GM18520 (cell line): ENCODE data around the gene ANKS3.

Source experiments
- ATAC-seq: cut with Tn5 transposase; IDR thresholded peaks from one replicate; pipeline ENCODE4 v1.9.1; 2021; ENCODE audit not compliant: unreplicated experiment

Gene ANKS3

DNA sequence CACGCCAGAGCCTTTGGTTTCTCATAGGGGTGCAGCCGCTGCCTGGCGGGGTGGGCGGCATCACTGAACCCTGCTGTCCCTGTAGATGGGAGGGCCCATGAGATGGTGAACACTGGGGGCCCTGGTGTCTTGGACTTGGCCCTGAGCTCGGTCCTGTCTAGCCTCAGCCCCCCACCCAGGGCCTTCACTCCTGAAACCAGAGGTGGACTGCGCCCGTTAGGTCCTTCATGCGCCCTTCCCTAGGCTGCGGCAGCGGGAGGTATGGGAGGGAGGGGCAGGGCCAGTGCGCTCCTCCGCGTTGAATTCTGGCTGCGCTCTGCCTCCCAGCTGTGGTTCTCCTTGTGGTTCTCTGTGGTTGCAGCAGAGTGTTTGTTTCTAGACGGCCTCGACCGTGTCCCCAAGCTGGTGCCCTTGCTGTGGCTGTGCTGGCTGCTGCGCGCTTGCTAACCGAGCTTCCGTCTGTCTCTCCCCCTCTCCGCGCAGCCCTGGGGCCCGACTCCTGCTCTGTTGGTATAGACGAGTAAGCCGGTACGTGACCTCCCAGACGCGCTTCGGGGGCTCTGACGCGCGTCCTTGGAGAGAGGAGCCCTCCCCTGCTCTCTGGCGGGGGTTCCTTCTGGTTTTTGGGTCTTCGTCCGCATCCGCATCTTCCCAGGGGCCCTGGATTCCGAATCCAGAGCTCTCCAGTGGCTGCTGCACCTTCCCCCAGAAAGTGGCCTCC, 48.1 kb downstream of the ANKS3 start:
- no peak for ATAC-seq

DNA sequence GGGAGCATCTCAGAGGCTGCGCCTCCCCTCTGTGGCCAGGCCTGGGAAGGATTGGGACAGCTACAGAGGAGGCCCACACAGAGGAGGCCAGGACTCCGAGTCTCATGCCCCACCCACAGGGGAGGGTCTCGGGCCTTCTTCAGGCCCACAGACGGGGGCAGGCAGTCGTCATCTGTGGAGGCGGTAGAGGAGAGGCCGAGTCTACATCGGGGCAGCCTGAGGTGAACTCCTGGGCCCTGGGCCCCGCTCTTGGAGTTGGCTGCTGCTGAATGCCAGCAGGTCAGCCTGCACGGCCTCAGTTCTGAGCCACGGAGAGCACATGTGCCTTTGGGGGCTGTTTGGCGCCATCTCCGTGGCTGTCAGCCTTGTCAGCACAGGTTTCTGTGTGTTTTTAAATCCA, 48.8 kb downstream of the ANKS3 start:
- no peak for ATAC-seq

DNA sequence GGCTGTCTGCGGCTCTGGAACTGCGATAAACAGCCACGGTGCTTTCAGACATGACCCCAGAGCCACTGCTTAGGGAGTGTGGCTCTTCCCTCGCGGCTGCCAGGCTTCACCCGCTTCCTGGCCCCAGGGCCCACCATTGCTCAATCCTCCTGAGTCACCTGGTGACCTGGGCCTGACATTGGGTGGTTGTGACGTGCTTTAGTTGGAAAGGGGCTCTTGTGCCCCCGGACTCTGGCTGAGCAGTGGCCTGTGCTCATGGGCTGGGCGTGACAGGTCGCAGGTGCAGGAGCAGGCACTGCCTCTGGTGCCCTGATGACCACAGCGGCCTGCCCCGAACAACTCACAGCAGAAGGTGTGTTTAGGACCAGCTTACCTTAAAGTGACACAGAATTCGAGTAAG, 49.3 kb downstream of the ANKS3 start:
- ATAC-seq: no peak

DNA sequence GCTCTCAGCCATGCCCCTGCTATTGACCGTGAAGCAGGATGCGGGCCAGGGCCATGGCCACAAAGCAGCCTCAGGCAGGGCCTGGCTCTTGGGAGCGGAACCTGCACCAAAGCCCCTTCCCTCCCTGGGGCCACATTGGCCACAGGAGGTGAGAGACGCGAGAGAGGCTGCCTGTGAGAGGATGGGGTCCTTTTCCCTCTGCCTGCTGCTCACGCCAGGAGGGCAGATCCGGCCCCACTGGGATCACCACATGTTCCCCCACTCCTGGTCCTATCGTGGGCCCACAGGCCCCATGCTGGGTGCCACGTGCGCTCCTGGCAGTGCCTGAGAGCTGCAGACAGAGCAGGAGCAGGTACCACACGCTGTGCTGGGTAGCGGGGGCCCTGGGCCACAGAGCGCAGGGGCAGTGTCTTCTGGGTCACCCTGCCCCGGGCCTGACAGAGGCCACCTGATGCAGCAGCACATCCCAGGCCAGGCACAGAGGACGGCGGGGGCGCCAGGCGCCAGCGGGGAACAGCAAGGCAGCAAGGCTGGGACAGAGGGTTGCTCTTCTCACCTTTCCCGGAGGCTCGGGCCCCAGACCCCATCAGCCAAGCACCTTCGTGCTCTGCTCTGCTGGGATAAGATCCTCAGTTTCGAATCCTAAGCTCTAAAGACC, 49.9 kb downstream of the ANKS3 start:
- ATAC-seq: no peak

GRCh38 chr16:4683255-4684057, 50.6 kb downstream of the ANKS3 start:
- no peak for ATAC-seq

DNA sequence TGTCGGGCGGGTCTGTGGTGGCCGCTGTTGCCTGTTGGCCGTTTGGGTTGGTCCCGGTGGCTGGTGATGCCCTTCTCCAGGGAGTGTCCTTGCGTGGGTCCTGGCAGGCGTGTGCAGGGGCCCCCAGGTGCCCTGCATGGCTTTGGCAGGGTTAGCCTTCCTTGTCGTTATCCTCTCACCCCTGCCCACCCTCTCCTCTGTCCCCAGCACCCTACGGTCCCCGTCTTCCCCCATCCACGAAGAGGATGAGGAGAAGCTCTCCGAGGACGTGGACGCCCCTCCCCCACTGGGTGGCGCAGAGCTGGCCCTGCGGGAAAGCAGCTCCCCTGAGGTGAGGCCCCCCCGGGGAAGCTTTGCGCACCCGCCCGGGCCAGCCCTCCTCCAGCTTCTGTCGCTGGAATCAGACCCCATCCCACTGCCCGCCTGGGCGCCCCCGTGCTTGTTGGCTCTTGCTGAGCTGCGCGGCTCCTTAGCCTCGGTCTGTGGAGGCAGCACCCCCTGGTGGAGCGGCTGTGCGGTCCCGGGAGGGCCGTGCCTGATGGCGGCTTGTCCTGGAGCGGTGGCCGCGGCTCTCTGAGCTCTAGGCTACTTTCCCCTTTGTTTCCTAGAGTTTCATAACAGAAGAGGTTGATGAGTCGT, 51.3 kb downstream of the ANKS3 start:
- ATAC-seq: no peak

GRCh38 chr16:4682084-4682591, 51.9 kb downstream of the ANKS3 start:
- no peak for ATAC-seq

DNA sequence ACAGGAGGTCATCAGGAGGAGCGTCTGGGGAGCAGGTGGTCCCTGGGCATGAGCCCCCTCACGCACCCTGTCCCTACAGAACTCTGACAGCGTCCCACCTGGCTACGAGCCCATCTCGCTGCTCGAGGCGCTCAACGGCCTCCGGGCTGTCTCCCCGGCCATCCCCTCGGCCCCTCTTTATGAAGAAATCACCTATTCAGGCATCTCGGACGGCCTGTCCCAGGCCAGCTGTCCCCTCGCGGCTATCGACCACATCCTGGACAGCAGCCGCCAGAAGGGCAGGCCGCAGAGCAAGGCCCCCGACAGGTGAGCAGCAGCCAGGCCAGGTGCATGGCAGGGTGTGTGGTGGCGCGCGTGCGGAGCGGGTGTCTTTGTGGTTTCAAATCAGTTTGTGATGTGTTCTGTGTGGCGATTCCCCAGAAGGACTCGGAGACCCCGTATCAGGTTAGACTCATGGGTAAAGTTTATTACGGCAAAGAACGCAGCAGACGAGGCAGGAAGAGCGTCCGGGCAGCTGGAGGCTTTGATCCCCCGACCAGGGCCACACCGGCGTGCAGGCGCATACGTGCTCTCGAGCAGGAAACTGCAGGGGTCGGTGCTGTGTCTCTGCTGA, 52.5 kb downstream of the ANKS3 start:
- no peak for ATAC-seq

DNA sequence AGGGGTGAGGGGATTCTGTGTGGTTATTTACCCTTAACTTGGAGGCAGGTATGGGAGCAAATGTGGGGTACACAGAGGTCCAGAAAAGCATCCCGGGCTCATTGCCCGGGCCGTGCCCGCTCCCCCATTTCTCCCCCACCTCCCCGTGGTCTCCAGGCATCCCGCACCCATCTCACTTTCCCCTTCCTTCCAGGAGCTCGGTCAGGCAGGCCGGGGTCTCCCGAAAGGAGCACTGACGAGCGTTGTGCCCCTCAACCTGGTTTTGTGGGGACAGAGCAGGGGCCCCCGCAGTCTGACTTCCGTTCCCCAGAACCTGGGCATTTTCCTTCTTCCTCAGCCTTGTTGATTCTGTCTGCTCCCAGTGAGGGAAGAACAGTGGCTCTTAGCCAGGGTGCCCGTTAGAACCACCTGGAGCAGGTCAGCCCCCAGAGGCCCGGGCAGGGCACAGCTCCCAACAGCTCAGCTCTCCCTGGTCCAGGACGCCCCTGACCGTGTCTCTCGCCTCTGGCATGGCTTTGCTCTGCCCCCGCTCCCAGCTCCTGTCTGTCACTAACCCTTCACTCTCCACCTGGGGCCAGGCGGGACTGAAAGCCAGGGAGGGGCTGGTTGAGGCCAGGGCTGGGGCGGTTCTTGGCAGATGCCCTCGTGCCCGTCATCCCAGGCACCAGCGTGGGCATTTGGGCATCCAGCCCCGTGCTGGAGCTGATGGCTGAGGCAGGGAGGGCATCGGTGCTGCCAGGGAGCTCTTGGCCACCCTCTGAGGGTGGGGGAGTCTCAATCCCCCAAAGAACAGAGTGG, 53.2 kb downstream of the ANKS3 start:
- no peak for ATAC-seq

GRCh38 chr16:4679850-4680636, 54.0 kb downstream of the ANKS3 start:
- no peak for ATAC-seq

DNA sequence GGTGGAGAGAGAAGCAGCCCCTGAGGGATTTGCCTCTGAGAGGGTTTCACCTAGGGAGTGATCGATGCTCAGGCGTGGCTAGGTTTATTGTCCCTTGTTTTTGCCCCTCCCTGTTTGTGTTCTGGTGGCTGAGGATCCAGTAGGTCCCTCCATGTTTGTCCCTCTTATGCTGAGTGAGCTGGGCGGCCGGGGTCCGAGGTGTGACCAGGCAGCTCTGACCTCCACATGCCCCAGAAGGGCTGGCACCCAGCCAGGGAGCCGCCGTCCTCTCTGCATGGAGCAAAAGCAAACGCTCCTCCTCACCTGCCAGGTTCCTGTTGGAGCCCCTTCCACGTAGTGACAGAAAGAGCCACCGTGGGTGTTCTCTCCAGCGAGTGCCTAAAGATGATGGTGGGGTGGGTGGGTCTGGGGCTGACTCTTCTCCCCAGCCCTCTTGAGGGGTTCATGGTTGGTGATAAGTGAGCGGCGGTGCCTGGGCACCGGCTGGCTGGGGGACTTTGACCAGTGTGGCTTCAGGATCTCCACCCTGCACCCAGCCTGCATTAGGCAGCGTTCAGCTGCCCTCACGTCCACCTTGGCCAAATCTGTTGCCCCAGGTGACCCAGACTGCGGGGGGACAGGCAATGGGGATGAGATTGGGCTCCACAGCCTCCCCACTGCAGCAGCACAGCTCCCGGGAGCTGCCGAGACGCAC, 54.8 kb downstream of the ANKS3 start:
- no peak for ATAC-seq

- no peak for ATAC-seq
Measured at GRCh38 chr16:4678596-4678995, 55.5 kb downstream of the ANKS3 start.

- no peak for ATAC-seq
Measured at GRCh38 chr16:4677994-4678393, 56.1 kb downstream of the ANKS3 start.

- no peak for ATAC-seq
Measured at GRCh38 chr16:4677390-4677789, 56.7 kb downstream of the ANKS3 start.

DNA sequence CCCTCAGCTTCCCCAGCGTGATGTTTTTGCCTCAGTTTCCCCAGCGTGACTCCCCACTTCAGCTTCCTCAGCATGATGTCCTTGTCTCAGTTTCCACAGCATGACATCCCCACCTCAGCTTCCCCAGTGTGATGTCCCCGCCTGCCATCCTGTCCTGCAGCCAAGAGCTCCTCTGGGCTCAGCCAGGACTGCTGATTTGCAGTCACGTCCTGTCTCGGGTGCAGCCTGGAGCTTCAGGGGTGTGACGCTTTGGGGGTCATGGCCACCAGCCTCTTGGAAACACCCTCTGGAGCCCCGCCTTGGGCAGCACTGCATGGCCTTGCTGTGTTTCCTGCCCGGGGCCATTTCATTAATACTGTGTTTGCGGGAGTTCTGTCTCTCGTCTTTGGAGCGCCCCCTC, 57.2 kb downstream of the ANKS3 start:
- ATAC-seq: no peak

GRCh38 chr16:4675864-4676786, 57.9 kb downstream of the ANKS3 start:
- ATAC-seq: no peak

GRCh38 chr16:4674926-4675530, 59.0 kb downstream of the ANKS3 start:
- no peak for ATAC-seq
